Right kidney (tissue), 9 donors: ENCODE data around the gene NANOS1.

Source experiments
- DNase-seq: peaks from one replicate; pipeline ENCODE4 v3.0.0-alpha.2; 2016
- long read RNA-seq, 8 donors: transcript quantifications; one replicate each; lab custom pipeline, GENCODE V29; 2026

The NANOS1 gene
- long read RNA-seq, donor 1, full-length matches to known transcripts, result 32 of 399 reads
- long read RNA-seq, donor 1, partial matches to known transcripts, result 362 of 399 reads
- long read RNA-seq, donor 1, other reads (novel, unspliced or antisense), result 5 of 399 reads
- long read RNA-seq, donor 2, full-length matches to known transcripts, result 20 of 20 reads
- long read RNA-seq, donor 2, partial matches to known transcripts, result 0 of 20 reads
- long read RNA-seq, donor 2, other reads (novel, unspliced or antisense), result 0 of 20 reads
- long read RNA-seq, donor 3, full-length matches to known transcripts, result 28 of 28 reads
- long read RNA-seq, donor 3, partial matches to known transcripts, result 0 of 28 reads
- long read RNA-seq, donor 3, other reads (novel, unspliced or antisense), result 0 of 28 reads
- long read RNA-seq, donor 4, full-length matches to known transcripts, result 40 of 697 reads
- long read RNA-seq, donor 4, partial matches to known transcripts, result 521 of 697 reads
- long read RNA-seq, donor 4, other reads (novel, unspliced or antisense), result 136 of 697 reads
- long read RNA-seq, donor 5, full-length matches to known transcripts, result 30 of 30 reads
- long read RNA-seq, donor 5, partial matches to known transcripts, result 0 of 30 reads
- long read RNA-seq, donor 5, other reads (novel, unspliced or antisense), result 0 of 30 reads
- long read RNA-seq, donor 6, full-length matches to known transcripts, result 30 of 379 reads
- long read RNA-seq, donor 6, partial matches to known transcripts, result 349 of 379 reads
- long read RNA-seq, donor 6, other reads (novel, unspliced or antisense), result 0 of 379 reads
- long read RNA-seq, donor 7, full-length matches to known transcripts, result 66 of 66 reads
- long read RNA-seq, donor 7, partial matches to known transcripts, result 0 of 66 reads
- long read RNA-seq, donor 7, other reads (novel, unspliced or antisense), result 0 of 66 reads
- long read RNA-seq, donor 8, full-length matches to known transcripts, result 41 of 386 reads
- long read RNA-seq, donor 8, partial matches to known transcripts, result 340 of 386 reads
- long read RNA-seq, donor 8, other reads (novel, unspliced or antisense), result 5 of 386 reads

- peak; percentile 77 for DNase-seq
These were observed at the start of gene NANOS1 for GRCh38 chr10:119029613-119030420. Gene NANOS1 (plus strand): TSS chr10:119029714. CDS start chr10:119029802, 88 bp downstream.

- DNase-seq, result no peak
These were observed 49.2 kb upstream of the NANOS1 start for GRCh38 chr10:118980135-118980865.

- no peak for DNase-seq
These were observed 48.6 kb upstream of the NANOS1 start for GRCh38 chr10:118980870-118981269.

- no peak for DNase-seq
These were observed 47.6 kb upstream of the NANOS1 start for GRCh38 chr10:118981946-118982345.

- DNase-seq, result no peak
These were observed 47.1 kb upstream of the NANOS1 start for GRCh38 chr10:118982366-118982765.

GRCh38 chr10:118983263-118983662 is 46.3 kb upstream of the NANOS1 start:
- DNase-seq, result no peak

GRCh38 chr10:118985576-118985975 is 43.9 kb upstream of the NANOS1 start:
- no peak for DNase-seq

- DNase-seq, result no peak
These were observed 42.4 kb upstream of the NANOS1 start for GRCh38 chr10:118986815-118987790.

GRCh38 chr10:118990326-118990725 is 39.2 kb upstream of the NANOS1 start:
- DNase-seq, result no peak

- DNase-seq, result no peak
These were observed 37.0 kb upstream of the NANOS1 start for GRCh38 chr10:118992496-118992895.

GRCh38 chr10:118993214-118993613 is 36.3 kb upstream of the NANOS1 start:
- DNase-seq, result no peak

- no peak for DNase-seq
These were observed 35.2 kb upstream of the NANOS1 start for GRCh38 chr10:118994321-118994720.

- no peak for DNase-seq
These were observed 33.8 kb upstream of the NANOS1 start for GRCh38 chr10:118995739-118996138.

- no peak for DNase-seq
These were observed 32.1 kb upstream of the NANOS1 start for GRCh38 chr10:118997379-118997778.

GRCh38 chr10:118998183-118998582 is 31.3 kb upstream of the NANOS1 start:
- DNase-seq, result no peak

- no peak for DNase-seq
These were observed 27.6 kb upstream of the NANOS1 start for GRCh38 chr10:119001717-119002500.

- DNase-seq, result no peak
These were observed 25.8 kb upstream of the NANOS1 start for GRCh38 chr10:119003572-119004289.

- no peak for DNase-seq
These were observed 24.0 kb upstream of the NANOS1 start for GRCh38 chr10:119005362-119006043.
